OCI-LY3 (cell line): Measurements from ENCODE around the gene GRN.

Experiments
- H2AFZ ChIP-seq: fragments of 200-600, 300-600 bp; shearing (Covaris generic); 2 replicates; pipeline ENCODE4 v1.6.0; 2014; ENCODE audit warnings: antibody characterized with exemption, low read depth, low read length
- H3K27ac ChIP-seq: fragments of 200-600, 300-600 bp; sonication (generic); 2 replicates; pipeline ENCODE4 v1.5.1; 2014; ENCODE audit warnings: mild to moderate bottlenecking, low read length, moderate library complexity, mixed read lengths
- H3K27me3 ChIP-seq: fragments of 200-600, 300-600 bp; sonication (generic); 2 replicates; pipeline ENCODE4 v1.6.1; 2014; ENCODE audit warnings: low read depth, low read length, mixed read lengths
- H3K36me3 ChIP-seq: fragments of 200-600, 300-600 bp; sonication (generic); replicated peaks from 2 replicates; pipeline ENCODE3; 2014; ENCODE audit warnings: low read depth, low read length, mixed read lengths
- H3K4me1 ChIP-seq: fragments of 300-600, 200-600 bp; sonication (generic); 2 replicates; pipeline ENCODE4 v1.6.1; 2014; ENCODE audit warnings: low read length, mixed read lengths
- H3K4me2 ChIP-seq: fragments of 200-600, 300-600 bp; sonication (generic); 2 replicates; pipeline ENCODE4 v1.6.1; 2014; ENCODE audit warnings: low read length, mixed read lengths
- H3K4me3 ChIP-seq: fragments of 300-600, 200-600 bp; sonication (generic); 2 replicates; pipeline ENCODE4 v1.5.1; 2014; ENCODE audit warnings: antibody characterized with exemption, mild to moderate bottlenecking, low read length, moderate library complexity
- H3K79me2 ChIP-seq: fragments of 300-600, 200-600 bp; shearing (Covaris generic); 2 replicates; pipeline ENCODE4 v1.6.1; 2014; ENCODE audit warnings: mild to moderate bottlenecking, low read length, mixed read lengths
- H3K9ac ChIP-seq: fragments of 300-600, 200-600 bp; shearing (Covaris generic); 2 replicates; pipeline ENCODE4 v1.6.0; 2014; ENCODE audit warnings: mild to moderate bottlenecking, low read length, moderate library complexity
- H3K9me3 ChIP-seq: fragments of 200-600, 300-600 bp; shearing (Covaris generic); 2 replicates; pipeline ENCODE4 v1.6.1; 2014; ENCODE audit warnings: low read length, mixed read lengths; ENCODE audit not compliant: insufficient read depth
- H4K20me1 ChIP-seq: fragments of 200-600, 300-600 bp; sonication (generic); 2 replicates; pipeline ENCODE4 v1.6.1; 2016; ENCODE audit warnings: low read length, mixed read lengths; ENCODE audit not compliant: insufficient read depth
- EZH2phosphoT487 ChIP-seq: fragments of 200-600 bp; shearing (Covaris generic); IDR thresholded peaks from 2 replicates; pipeline ENCODE4 v1.6.1; 2018; ENCODE audit warnings: antibody characterized with exemption, mixed run types, low read depth
- TF ChIP-seq, protein P1 (sequence below): fragments of 200-600, 300-600 bp; sonication (generic); IDR thresholded peaks from 2 replicates; pipeline ENCODE4 v1.5.1; 2014; ENCODE audit warnings: antibody characterized with exemption, low read length, low read depth

GRN gene

DNA sequence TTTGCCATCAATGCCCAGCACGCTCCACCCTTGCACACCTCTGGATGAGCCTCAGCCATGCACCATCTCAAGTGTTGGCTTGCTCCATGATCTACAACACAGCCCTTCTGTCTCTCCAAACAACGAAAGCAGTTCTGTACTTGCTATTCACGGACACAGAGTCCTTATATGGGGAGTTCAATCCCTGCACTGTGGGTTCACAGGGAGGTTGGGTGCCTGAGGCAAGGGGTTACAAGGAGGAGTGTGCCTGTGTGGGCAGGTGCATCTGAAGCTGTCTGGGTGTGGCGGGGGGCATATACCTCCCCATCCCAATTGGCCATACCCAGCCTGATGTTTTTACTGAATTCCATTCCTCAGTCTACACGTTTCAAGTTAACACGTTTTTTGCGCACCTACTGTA, 31.1 kb upstream of the GRN start:
- H3K9me3 ChIP-seq = no peaks in the 10 kb centered on the region
- H3K4me1 ChIP-seq = peaks cover 7% of the 10 kb centered on the region
- H3K4me3 ChIP-seq = no peak overlapping the region
- TF ChIP-seq, protein P1, sequence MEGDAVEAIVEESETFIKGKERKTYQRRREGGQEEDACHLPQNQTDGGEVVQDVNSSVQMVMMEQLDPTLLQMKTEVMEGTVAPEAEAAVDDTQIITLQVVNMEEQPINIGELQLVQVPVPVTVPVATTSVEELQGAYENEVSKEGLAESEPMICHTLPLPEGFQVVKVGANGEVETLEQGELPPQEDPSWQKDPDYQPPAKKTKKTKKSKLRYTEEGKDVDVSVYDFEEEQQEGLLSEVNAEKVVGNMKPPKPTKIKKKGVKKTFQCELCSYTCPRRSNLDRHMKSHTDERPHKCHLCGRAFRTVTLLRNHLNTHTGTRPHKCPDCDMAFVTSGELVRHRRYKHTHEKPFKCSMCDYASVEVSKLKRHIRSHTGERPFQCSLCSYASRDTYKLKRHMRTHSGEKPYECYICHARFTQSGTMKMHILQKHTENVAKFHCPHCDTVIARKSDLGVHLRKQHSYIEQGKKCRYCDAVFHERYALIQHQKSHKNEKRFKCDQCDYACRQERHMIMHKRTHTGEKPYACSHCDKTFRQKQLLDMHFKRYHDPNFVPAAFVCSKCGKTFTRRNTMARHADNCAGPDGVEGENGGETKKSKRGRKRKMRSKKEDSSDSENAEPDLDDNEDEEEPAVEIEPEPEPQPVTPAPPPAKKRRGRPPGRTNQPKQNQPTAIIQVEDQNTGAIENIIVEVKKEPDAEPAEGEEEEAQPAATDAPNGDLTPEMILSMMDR = no peak
- no peaks in the 10 kb centered on the region for H3K27me3 ChIP-seq
- no peak overlapping the region for H3K9ac ChIP-seq
- H3K79me2 ChIP-seq = no peaks in the 10 kb centered on the region
- H4K20me1 ChIP-seq = no peaks in the 10 kb centered on the region
- no peak overlapping the region for H3K27ac ChIP-seq
- no peaks in the 10 kb centered on the region for H3K36me3 ChIP-seq
- no peak overlapping the region for H3K4me2 ChIP-seq
- no peak overlapping the region for H2AFZ ChIP-seq

DNA sequence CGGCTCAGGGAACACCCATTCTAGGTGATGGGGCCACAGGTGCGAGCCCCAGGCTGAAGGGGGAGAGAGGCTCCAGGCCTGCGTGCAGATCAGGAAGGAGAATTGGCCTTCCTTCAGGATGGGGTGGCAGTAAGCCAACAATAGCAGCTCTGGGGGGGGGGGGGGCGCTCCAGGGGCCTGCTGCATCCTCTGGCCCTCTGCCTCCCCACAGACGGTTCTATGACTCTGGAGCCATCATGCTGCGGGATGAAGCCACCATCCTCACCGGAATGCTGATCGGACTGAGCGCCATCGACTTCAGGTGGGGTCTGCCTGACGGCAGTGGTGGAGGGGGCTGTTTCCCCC, 30.6 kb upstream of the GRN start:
- Histone ChIP-seq H4K20me1 (no peaks in the 10 kb centered on the region), H3K4me3 (peak overlapping the region; percentile 75), H3K4me1 (peaks cover 2% of the 10 kb centered on the region; the same call in 1 of the 2 replicates), H3K27me3 (no peaks in the 10 kb centered on the region), H3K27ac (no peak overlapping the region), H3K4me2 (peak overlapping the region; percentile 53), H3K36me3 (peaks cover 1% of the 10 kb centered on the region), H3K9ac (no peak overlapping the region), H2AFZ (no peak overlapping the region), H3K79me2 (no peaks in the 10 kb centered on the region), H3K9me3 (no peaks in the 10 kb centered on the region)
- TF ChIP-seq, protein P1 = no peak

DNA sequence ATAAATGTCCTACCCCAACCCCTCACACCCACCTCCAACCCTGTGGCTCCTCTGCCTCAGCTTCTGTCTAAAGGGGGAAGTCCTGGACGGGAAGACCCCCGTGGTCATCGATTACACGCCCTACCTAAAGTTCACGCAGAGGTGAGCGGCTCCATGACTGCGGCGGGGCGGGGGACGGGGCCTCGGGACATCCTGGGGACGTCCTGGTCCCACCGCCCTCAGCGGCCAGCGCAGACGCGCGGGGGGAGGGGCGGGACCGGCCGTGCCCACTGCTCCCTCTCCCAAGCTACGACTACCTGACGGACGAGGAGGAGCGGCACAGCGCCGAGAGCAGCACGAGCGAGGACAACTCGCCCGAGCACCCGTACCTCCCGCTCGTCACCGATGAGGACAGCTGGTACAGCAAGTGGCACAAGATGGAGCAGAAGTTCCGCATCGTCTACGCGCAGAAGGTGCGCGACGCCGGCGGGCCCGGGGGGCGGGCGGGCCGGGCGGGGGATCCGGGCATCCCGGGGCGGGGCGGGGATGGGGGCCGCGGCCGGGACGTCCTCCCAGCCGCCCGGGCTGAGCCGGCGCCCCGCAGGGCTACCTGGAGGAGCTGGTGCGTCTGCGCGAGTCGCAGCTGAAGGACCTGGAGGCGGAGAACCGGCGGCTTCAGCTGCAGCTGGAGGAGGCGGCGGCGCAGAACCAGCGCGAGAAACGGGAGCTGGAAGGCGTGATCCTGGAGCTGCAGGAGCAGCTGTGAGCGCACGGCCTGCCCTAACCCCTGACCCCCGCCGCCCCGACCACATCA, 30.0 kb upstream of the GRN start:
- H3K36me3 ChIP-seq = peaks cover 6% of the 10 kb centered on the region
- no peak overlapping the region for H2AFZ ChIP-seq
- peak overlapping the region; percentile 53 for H3K4me2 ChIP-seq
- H3K27ac ChIP-seq = no peak overlapping the region
- peak overlapping the region; percentile 75 for H3K4me3 ChIP-seq
- H3K27me3 ChIP-seq = no peaks in the 10 kb centered on the region
- no peaks in the 10 kb centered on the region for H4K20me1 ChIP-seq
- no peaks in the 10 kb centered on the region for H3K79me2 ChIP-seq
- peak overlapping the region; percentile 20; the same call in 1 of the 2 replicates for H3K9ac ChIP-seq
- no peaks in the 10 kb centered on the region for H3K4me1 ChIP-seq
- TF ChIP-seq EZH2phosphoT487 = no peak
- TF ChIP-seq, protein P1 = no peak
- no peaks in the 10 kb centered on the region for H3K9me3 ChIP-seq

DNA sequence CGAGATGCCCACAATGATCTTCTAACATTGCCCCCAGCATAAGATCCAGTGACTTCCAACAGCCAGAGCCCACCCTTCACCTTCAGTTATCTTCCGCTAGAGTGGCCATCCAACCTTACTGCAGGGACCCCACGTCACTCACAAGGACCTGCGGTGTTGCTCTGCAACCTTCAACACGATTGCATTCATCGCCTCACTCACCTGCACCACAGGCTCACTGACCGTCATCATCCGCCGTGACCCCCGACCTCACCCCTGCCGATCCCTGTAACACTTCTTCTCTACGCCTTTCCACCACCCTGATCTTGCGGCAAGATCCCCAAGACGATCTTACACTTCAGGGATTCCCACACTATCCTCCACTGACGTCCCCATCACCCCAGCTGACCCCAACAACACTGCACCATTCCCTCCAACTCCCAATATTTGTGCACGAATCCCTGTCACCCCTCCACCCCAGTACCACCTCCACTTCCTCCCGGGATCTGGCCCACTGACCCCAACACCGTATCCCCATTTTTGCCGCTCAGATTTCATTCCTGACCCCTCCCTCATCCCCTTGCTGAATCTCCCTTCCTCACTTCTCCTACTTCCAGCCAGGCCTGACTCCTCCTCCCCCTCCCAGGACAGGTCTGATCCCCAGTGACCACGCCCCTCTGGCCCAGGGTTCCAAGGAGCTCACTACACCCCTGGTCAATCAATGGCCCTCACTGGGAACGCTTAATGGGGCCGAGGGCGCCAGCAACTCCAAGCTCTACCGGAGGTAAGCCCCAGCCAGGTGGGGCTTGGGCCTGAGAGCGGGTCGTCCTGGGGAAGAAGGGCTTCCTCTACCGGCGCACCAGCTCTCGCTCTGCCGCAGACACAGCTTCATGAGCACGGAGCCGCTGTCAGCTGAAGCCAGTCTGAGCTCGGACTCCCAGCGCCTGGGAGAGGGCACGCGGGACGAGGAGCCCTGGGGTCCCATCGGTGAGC, 29.1 kb upstream of the GRN start:
- Histone ChIP-seq H3K4me2 (peak overlapping the region; percentile 36), H3K36me3 (peaks cover 13% of the 10 kb centered on the region), H2AFZ (no peak overlapping the region), H4K20me1 (no peaks in the 10 kb centered on the region), H3K4me1 (no peaks in the 10 kb centered on the region), H3K27me3 (no peaks in the 10 kb centered on the region), H3K4me3 (peak overlapping the region; percentile 75), H3K9me3 (no peaks in the 10 kb centered on the region), H3K9ac (no peak overlapping the region), H3K79me2 (no peaks in the 10 kb centered on the region), H3K27ac (no peak overlapping the region)
- no peak for TF ChIP-seq EZH2phosphoT487
- TF ChIP-seq, protein P1 = no peak
